DOHH2 (cell line): ENCODE measurements around the gene SF3B1.
"Not testable (repeated sequence)": the region's sequence is repeated elsewhere in the genome, so short reads cannot be mapped to it uniquely, and the experiment has no call there.

ENCODE experiments used
- H3F3A ChIP-seq: fragments of 200-600 bp; sonication (generic), shearing (Covaris generic); 2 replicates; pipeline ENCODE4 v1.6.0; 2016; ENCODE audit warnings: antibody characterized with exemption, mild to moderate bottlenecking; ENCODE audit not compliant: control insufficient read depth, insufficient read depth
- H3K27ac ChIP-seq: fragments of 200-600 bp; sonication (generic); 2 replicates; pipeline ENCODE4 v1.5.1; 2014; ENCODE audit warnings: low read depth, mild to moderate bottlenecking, low read length, moderate library complexity
- H3K27me3 ChIP-seq: fragments of 200-600 bp; sonication (generic); 2 replicates; pipeline ENCODE4 v1.6.1; 2014; ENCODE audit warnings: mild to moderate bottlenecking, low read length, mixed read lengths; ENCODE audit not compliant: control insufficient read depth
- H3K36me3 ChIP-seq: fragments of 200-600 bp; sonication (generic); 2 replicates; pipeline ENCODE4 v1.6.1; 2014; ENCODE audit warnings: mild to moderate bottlenecking, low read length, moderate library complexity, mixed read lengths; ENCODE audit not compliant: control insufficient read depth
- H3K4me1 ChIP-seq: fragments of 200-600 bp; sonication (generic); 2 replicates; pipeline ENCODE4 v1.6.1; 2014; ENCODE audit warnings: mild to moderate bottlenecking, low read length, mixed read lengths; ENCODE audit not compliant: control insufficient read depth
- H3K4me2 ChIP-seq: fragments of 200-600 bp; sonication (generic); 2 replicates; pipeline ENCODE4 v1.6.0; 2014; ENCODE audit warnings: mild to moderate bottlenecking, low read length, moderate library complexity
- H3K4me3 ChIP-seq: fragments of 200-600 bp; sonication (generic); 2 replicates; pipeline ENCODE4 v1.5.1; 2014; ENCODE audit warnings: mild to moderate bottlenecking, low read length, mixed read lengths
- H3K79me2 ChIP-seq: fragments of 200-600 bp; sonication (generic); 2 replicates; pipeline ENCODE4 v1.6.1; 2014; ENCODE audit warnings: mild to moderate bottlenecking, low read length, mixed read lengths; ENCODE audit not compliant: control insufficient read depth
- H3K9me2 ChIP-seq: fragments of 200-600 bp; sonication (generic); replicated peaks from 2 replicates; pipeline ENCODE4 v1.6.1; 2014; ENCODE audit warnings: mild to moderate bottlenecking, low read length, mixed read lengths; ENCODE audit not compliant: control insufficient read depth
- H3K9me3 ChIP-seq: fragments of 200-600 bp; sonication (generic); 2 replicates; pipeline ENCODE4 v1.6.1; 2014; ENCODE audit warnings: antibody characterized with exemption, low read length, mixed read lengths; ENCODE audit not compliant: control insufficient read depth, insufficient read depth
- H4K20me1 ChIP-seq: fragments of 200-600 bp; sonication (generic); 2 replicates; pipeline ENCODE4 v1.6.0; 2014; ENCODE audit warnings: low read depth, mild to moderate bottlenecking, antibody characterized with exemption, low read length, moderate library complexity; ENCODE audit not compliant: control insufficient read depth, insufficient read depth
- CTCF ChIP-seq: fragments of 200-600 bp; sonication (generic); IDR thresholded peaks from one replicate; pipeline ENCODE4 v1.5.1; 2014; ENCODE audit warnings: antibody characterized with exemption, mild to moderate bottlenecking, low read depth, low read length; ENCODE audit not compliant: poor library complexity, severe bottlenecking
- EZH2phosphoT487 ChIP-seq: fragments of 200-600 bp; sonication (generic); IDR thresholded peaks from 2 replicates; pipeline ENCODE4 v1.6.1; 2017; ENCODE audit warnings: borderline replicate concordance, mild to moderate bottlenecking, antibody characterized with exemption, low read length, moderate library complexity, mixed read lengths

The SF3B1 gene

GRCh38 chr2:197434541-197435513 lies at the start of gene SF3B1:
Gene SF3B1, minus strand, starts transcription at chr2:197435028. Its CDS starts 29 bp downstream, at chr2:197434999.
- peak within 1 kb of the TSS; percentile 66 for H3K27ac ChIP-seq
- H3K4me3 ChIP-seq, result peak within 1 kb of the TSS; percentile 88
- H4K20me1 ChIP-seq, result peaks cover 37% of the 10 kb centered on the region
- no peaks in the 10 kb centered on the region for H3F3A ChIP-seq
- H3K9me3 ChIP-seq, result no peaks in the 10 kb centered on the region
- H3K36me3 ChIP-seq, result peaks cover 44% of the 10 kb centered on the region
- H3K4me1 ChIP-seq, result peaks cover 40% of the 10 kb centered on the region
- peak within 1 kb of the TSS; percentile 85 for H3K4me2 ChIP-seq
- H3K9me2 ChIP-seq, result no peaks in the 10 kb centered on the region
- H3K79me2 ChIP-seq, result peaks cover 65% of the 10 kb centered on the region
- TF ChIP-seq EZH2phosphoT487, result no peak
- TF ChIP-seq CTCF, result no peak
- H3K27me3 ChIP-seq, result no peaks in the 10 kb centered on the region

GRCh38 chr2:197484248-197484647 lies 49.4 kb upstream of the SF3B1 start:
- H3K27me3 ChIP-seq, H3K4me2 ChIP-seq, H3K9me3 ChIP-seq, H3K79me2 ChIP-seq, H3K4me3 ChIP-seq, H4K20me1 ChIP-seq, H3K27ac ChIP-seq, H3K9me2 ChIP-seq, H3K4me1 ChIP-seq: not testable (repeated sequence)
- peaks cover 44% of the 10 kb centered on the region for H3K36me3 ChIP-seq
- peaks cover 53% of the 10 kb centered on the region for H3F3A ChIP-seq

- peaks cover 26% of the 10 kb centered on the region for H3F3A ChIP-seq
- TF ChIP-seq EZH2phosphoT487 (no peak), CTCF (no peak)
- H3K4me3 ChIP-seq, result no peak overlapping the region
- H3K27me3 ChIP-seq, result no peaks in the 10 kb centered on the region
- H3K36me3 ChIP-seq, result peaks cover 24% of the 10 kb centered on the region
- peaks cover 6% of the 10 kb centered on the region for H3K4me1 ChIP-seq
- no peaks in the 10 kb centered on the region for H4K20me1 ChIP-seq
- no peaks in the 10 kb centered on the region for H3K9me2 ChIP-seq
- H3K27ac ChIP-seq, result no peak overlapping the region
- no peak overlapping the region for H3K4me2 ChIP-seq
- H3K9me3 ChIP-seq, result peaks cover 4% of the 10 kb centered on the region
- no peaks in the 10 kb centered on the region for H3K79me2 ChIP-seq
Observed at GRCh38 chr2:197480165-197481036, 45.6 kb upstream of the SF3B1 start.
